Stimulated activated CD4-positive, alpha-beta T cell treated with anti-CD3 and anti-CD28 coated beads, Interleukin-1b, Interleukin-23, amount 100 ng/mL, for 48 hours (primary cell): ENCODE measurements around the gene ZSCAN30.

Source experiments
- DNase-seq: peaks from one replicate; pipeline ENCODE4 v3.0.0-alpha.2; 2020

The ZSCAN30 gene

DNA sequence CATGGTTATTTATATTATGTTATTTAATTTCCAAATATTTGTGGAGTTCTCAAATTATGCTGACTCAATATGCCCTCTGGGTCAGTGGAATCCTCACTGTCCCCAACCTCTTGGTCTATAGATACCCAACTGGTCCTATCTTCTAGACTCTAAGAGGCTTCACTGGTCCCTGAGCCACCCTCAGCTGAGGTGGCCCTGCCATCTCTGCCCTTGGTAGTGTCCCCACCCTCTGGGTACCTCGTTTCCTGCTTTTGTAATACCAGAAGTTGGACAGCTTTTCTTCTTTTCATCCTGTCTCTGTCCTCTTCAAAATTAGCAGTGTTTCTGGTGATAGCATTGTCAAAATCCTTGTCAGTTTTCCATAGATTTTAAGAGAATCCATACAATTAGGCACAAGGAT lies 11.9 kb downstream of the ZSCAN30 start:
- DNase-seq = no peak

GRCh38 chr18:35277633-35278032 lies 12.4 kb downstream of the ZSCAN30 start:
- no peak for DNase-seq

GRCh38 chr18:35276267-35276666 lies 13.8 kb downstream of the ZSCAN30 start:
- DNase-seq = no peak

- no peak for DNase-seq
Measured at GRCh38 chr18:35271656-35272055, 18.4 kb downstream of the ZSCAN30 start.

- no peak for DNase-seq
Measured at GRCh38 chr18:35268821-35269220, 21.2 kb downstream of the ZSCAN30 start.

DNA sequence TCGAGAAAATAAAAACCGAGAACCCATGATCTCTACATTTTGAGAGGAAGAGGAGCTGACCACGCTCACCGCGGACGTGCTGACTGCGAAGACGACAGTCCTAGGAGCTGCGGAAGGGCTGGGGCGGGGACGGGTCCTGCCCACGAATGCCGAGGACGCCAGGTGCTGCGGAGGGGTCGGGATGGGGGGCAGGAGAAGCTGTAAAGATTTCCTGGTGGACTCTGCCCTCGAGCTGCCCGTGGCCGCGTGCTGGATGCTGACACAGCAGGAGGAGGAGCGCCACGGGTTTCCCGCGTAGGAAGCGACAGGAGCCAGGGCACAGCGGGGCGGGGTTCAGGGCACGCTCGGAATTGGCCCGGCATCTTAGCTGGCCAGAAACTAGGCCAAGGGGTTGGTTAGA lies 22.2 kb downstream of the ZSCAN30 start:
- DNase-seq = no peak

GRCh38 chr18:35267161-35267651 lies 22.8 kb downstream of the ZSCAN30 start:
- peak; percentile 59 for DNase-seq

DNA sequence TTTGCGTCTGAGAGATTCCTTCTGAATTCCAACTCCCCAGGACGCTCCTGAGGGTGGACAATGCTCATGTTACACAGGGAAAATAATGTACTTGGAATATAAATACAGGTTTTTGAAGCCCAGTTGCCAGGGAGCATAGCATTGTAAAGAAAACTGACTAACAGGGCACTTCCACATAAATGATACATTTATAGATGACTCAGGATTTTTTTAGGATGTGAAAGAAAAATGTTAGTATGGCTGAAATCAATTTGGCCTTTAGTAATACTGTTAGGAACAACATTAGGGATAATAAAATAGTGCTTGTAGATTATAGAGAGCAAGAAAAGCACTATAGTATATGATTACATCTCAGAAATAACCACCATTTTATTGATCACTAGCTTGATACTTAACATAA lies 25.6 kb downstream of the ZSCAN30 start:
- no peak for DNase-seq

DNA sequence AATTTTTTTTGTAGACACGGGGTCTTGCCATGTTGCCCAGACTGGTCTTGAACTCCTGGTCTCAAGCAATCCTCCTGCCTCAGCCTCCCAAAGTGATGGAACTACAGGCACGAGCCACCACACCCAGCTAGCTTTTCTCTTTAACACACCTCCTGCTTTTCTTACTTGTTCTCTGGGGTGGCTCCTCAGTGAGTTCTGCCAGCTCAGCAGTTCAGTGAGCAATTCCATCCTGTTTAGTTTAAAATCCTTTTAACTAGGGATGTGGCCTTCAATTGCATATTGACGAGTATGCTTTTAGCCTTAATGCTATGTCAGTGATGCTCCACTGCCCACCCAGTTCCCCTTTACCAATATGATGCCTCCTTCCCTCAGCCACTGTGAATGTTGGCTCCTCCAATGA lies 33.1 kb downstream of the ZSCAN30 start:
- DNase-seq = no peak

DNA sequence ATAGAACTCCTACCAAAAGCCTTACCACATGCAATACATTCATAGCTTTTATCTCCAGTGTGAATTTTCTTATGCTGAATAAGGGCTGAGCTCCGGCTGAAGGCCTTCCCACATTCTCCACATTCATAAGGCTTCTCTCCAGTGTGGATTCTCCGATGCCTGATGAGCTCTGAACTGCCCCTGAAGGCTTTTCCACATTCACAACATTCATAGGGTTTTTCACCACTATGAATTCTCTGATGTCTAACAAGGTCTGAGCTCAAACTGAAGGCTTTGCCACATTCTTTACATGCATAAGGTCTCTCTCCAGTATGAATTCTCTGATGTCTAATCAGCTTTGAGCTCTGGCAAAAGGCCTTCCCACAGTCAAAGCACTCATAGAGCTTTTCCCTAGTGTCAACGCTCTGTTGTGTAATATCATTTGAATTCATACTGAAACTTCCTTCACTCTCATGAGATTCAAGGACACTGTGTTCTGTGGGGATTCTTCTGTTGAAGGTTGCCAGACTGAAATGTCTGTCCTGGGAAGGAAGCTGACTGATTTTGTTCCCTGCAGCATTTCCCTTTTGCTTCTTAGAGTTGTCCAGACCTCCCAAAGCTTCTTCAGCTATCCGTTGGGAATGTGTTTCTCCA lies 36.3 kb downstream of the ZSCAN30 start:
- no peak for DNase-seq

DNA sequence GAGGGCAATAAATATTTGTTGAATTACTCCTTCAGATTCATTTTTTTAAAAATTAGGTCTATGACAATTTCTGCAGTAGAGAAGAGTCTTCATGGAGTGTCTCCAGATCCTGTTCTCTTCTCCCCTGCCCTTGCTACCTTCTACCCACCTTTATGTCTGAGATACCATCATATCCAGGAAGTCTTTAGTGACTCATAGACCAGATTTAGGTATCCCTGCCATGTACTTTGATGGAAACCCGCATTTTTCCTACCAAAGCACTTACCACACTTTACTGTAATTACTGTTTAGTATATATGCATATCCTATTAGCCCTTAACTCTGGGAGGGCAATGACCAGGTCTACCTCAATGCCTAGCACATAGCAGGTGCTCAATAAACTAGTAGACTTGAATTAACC lies 37.6 kb downstream of the ZSCAN30 start:
- no peak for DNase-seq

- DNase-seq = no peak
Measured at GRCh38 chr18:35248429-35248828, 41.6 kb downstream of the ZSCAN30 start.

DNA sequence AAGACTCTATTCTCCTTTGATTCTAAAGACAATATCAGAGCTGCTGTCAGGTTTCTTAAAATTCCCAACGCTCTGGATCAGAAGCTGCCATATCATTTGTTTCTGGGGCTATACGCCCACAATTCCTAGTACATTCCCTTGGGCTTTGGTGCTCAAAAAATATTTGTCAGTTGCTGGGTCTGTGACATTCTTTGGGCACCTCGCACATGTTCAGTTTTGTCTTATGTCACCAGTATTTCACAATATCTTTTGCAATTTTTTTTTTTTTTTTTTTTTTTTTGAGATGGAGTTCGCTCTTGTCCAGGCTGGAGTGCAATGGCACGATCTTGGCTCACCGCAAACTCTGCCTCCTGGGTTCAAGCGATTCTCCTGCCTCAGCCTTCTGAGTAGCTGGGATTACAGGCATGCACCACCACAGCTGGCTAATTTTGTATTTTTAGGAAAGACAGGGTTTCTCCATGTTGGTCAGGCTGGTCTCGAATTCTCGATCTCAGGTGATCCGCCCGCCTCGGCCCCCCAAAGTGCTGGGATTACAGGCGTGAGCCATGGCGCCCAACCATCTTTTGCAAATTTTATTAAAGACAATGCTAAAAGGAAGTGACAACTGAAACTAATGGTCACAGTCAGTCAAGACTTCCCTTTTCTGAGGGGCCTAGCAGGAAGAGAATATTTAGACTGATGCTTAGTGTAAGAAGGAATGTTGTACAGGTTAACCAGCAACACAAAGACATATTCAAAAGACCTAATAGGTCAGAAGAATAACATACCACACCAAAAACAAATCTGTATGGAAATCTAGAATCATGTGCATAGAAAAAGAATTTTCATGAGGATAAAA lies 42.4 kb downstream of the ZSCAN30 start:
- no peak for DNase-seq

DNA sequence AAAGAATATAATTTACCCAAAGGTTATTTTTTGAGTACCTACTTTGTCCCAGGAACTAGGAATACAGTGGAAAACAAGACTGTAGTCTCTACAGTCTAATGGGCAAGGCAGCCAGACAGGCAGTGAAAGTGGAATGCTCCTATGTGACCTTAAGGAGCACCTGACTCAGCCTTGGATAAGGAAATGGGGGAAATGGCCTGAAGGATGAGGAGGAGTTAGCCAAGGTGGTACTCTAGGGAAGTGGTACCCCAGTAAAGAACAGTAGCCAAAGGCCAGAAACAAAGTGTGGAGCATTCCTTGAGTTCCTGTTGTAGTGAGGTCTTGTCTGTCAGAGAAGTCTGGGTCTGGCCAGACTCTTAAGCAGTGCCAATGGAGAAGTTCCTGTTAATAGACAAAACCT lies 43.2 kb downstream of the ZSCAN30 start:
- no peak for DNase-seq

- no peak for DNase-seq
Measured at GRCh38 chr18:35245719-35246317, 44.2 kb downstream of the ZSCAN30 start.

- DNase-seq = no peak
Measured at GRCh38 chr18:35244671-35245070, 45.4 kb downstream of the ZSCAN30 start.

DNA sequence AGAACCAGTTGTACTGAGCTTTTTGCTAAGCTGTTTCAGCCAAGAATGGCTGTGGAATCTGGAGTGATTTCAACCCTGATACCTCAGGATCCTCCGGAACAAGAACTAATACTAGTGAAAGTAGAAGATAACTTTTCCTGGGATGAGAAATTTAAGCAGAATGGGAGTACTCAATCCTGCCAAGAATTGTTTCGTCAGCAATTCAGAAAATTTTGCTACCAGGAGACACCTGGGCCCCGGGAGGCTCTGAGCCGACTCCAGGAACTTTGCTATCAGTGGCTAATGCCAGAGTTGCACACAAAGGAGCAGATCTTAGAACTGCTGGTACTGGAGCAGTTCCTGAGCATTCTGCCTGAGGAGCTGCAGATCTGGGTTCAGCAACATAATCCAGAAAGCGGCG lies 47.6 kb downstream of the ZSCAN30 start:
- no peak for DNase-seq

- no peak for DNase-seq
Measured at GRCh38 chr18:35241448-35241804, 48.6 kb downstream of the ZSCAN30 start.

GRCh38 chr18:35240664-35241447 lies 49.2 kb downstream of the ZSCAN30 start, which contains the start of gene ZNF397:
Gene ZNF397 (plus strand): TSS chr18:35241034. CDS start chr18:35242471, 1,437 bp downstream.
- DNase-seq = peak; percentile 96

GRCh38 chr18:35239314-35239713 lies 50.7 kb downstream of the ZSCAN30 start:
- DNase-seq = no peak

DNA sequence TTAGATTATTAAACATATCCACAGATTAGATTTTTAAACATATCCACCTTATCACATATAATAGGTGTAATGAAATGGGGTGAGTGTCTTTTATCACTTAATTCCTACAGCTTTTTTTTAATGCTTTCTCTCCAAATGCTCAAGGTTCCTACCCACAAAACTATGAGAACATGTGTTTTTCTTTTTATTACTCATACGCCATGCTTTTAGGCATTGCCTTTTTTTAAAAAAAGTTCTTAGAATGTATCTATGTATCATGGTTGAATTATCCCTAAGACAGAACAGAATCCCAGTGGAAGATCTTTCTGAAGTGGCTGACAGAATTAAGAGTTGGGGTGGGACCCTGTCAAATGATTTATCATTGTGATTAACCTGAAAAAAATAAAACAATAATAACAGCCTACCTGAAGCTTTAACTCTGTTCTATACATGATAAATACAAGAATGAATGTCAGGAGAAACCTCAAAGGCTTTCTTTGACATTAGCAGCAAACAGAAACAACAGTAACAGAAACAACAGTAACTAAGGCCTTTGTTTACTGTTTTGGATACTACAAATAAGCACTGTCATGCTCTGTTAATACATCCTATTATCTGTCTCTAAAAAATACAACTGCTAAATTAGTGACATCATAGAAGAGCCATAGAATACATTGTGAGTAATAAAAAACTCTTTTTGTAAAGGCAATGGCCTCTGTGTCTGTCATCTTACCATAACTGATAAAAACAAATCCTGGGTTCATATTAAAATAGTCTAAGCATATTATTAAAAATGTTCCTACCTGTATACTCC lies 53.3 kb downstream of the ZSCAN30 start:
- DNase-seq = no peak

DNA sequence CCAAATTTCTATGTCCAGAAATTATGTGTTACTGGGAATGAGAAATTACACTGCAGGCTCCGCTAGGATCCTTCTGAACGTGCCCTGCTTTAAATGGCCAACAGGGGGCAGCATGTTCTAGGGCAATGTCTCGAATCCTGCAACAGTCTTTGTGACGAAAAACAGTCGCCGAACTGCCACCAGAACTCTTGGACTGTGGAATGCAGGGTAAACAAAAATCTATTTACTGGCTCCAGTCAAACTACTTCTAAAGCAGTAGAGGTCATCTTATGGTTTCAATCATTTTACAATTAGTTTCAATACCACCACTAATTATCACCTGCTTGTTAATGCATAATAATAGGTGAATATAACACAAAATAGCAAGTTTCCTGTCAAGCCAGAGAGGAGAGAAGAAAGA lies 59.0 kb downstream of the ZSCAN30 start:
- DNase-seq = peak; percentile 76
